Measurements from ENCODE around the gene MSRB3. TPM values are rescaled to one million over a fixed set of nuclear protein-coding genes. Genes with fewer than 3 reads are reported as not detected.
A peak's percentile ranks its signal among the peaks of the same experiment; 100 is the strongest.

The MSRB3 gene
- total RNA-seq, 1 donor from 2014 or later, result 21.4 TPM

DNA sequence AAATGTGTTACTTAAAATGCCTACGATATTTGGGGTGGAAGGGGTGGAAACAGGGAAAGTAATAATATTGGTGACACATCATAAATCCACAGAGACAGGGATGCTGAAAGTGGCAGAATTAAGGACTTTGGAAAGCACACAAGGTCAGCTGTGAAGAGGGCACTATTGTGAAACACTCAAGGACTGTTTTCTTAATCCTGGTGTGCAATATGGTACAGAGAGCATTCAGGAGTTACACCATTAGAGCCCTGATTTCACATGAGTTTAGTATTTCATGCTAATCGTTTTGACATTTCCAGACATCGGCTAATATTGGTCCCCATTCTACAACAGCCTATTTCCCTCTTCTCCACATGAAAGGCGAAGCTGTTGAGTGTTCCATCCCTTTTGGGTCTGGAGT is 219.2 kb downstream of the MSRB3 start:
- DNase-seq (ENCODE audit: low read depth), result peak; percentile 51

- no peak for DNase-seq (ENCODE audit: low read depth)
Observed at GRCh38 chr12:65499167-65499566, 220.7 kb downstream of the MSRB3 start.

- DNase-seq (ENCODE audit: low read depth), result no peak
Observed at GRCh38 chr12:65500091-65500900, 221.8 kb downstream of the MSRB3 start.

- DNase-seq (ENCODE audit: low read depth), result no peak
Observed at GRCh38 chr12:65501093-65501621, 222.7 kb downstream of the MSRB3 start.

GRCh38 chr12:65501935-65502334 is 223.5 kb downstream of the MSRB3 start:
- no peak for DNase-seq (ENCODE audit: low read depth)

GRCh38 chr12:65504417-65504816 is 225.9 kb downstream of the MSRB3 start:
- DNase-seq (ENCODE audit: low read depth), result no peak

DNA sequence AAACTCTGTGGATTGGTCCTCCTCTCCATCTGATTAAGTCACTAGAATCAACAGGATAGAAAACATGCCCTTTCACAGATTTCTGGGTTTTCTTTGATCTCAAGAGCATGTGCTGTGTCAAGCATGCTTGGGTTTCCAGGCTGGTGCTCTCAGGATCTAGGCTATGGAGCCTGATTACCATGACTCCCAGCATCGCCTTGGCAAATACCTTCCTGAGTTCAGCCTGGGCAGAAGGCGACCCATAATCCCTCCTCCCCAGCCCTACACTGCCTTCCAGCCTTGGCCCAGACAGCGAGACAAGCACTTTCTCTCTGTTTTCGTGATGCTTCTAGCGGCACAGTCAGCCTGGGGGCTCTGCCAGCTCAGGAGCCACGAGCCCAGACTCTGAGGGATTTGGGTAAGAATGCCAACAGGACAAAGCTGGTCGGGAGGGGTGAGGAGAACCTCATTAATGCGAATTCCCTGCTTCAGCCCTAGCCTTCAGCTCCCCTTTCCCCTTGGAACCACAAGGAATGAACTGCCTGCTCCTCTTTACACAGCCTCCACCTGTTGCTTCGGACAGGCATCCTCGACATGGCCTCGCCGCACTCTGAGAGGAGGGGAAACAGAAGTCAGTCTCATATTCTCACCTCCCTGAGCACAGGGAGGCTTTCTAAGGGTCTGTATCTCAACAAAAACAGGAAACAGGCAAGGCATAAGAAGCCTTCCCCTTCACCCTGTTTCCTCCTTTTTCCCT is 227.1 kb downstream of the MSRB3 start:
- DNase-seq (ENCODE audit: low read depth), result peak; percentile 61

DNA sequence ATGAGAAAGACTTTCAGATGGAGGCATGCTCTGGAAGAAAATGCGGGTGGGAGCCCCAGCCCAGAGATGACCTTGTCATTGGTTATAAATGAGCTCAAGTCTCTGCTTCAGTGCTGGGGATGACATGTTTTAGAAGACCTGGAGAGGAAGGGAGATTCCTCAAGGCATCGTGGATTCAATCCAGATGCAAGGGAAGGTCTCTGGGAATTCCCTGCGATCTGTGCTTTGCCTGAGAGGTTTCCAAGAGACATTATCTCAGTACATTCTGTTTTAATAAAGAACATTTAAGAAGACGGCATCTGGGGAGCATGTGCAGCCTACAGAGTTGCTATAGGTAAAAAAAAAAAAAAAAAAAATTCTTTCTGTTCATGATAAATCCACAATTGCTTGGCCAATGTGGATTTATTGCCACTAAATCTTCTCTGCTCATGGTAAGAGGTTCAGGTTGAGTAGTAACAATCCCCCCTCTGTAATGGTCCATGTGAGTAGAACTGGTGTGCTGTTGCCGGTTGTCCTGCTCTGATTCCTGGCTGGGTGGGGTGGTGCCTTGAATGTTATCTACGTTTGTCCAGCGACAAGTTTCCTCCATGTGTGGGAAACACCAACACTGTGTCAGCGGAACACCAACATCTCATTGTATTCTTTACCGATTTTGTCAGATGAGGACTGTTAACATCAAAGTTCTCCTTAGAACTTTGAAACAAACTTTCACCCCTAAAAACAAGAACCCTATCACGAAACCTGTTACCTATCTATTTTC is 230.0 kb downstream of the MSRB3 start:
- no peak for DNase-seq (ENCODE audit: low read depth)

GRCh38 chr12:65510007-65510406 is 231.5 kb downstream of the MSRB3 start:
- no peak for DNase-seq (ENCODE audit: low read depth)

- DNase-seq (ENCODE audit: low read depth), result no peak
Observed at GRCh38 chr12:65510584-65511050, 232.1 kb downstream of the MSRB3 start.

DNA sequence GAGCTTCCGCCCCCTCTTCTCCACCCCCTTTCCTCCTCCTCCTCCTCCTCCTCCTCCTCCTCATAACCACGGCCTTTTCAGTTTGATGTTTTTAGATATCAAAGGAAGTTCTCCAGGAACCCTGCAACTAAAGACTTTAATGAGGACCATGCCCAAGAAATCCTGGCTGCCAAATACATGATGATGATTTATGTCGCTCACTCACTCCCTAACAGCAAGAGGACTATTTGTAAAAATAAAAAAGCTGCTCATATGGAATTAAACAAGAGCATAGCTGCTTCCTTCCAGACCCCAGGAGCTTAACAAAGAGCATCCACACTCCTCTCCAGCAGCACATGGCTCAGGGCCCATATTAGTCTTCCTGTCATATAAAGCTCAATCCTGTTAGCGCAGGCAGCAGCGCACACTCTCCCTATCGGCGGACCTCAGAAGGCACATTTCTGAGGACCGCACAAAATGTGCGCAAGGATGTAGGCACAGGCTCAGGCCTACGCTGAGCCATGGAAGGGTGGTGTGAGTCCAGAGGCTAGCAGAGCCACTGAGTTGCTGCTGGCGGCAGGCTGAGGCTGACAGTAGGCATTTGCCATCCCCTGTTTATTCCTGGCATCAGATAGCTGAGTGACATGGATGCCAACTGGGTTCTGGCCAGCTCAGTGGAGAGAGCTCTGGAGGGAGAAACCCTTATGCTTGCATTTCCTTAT is 232.8 kb downstream of the MSRB3 start:
- DNase-seq (ENCODE audit: low read depth), result no peak

DNA sequence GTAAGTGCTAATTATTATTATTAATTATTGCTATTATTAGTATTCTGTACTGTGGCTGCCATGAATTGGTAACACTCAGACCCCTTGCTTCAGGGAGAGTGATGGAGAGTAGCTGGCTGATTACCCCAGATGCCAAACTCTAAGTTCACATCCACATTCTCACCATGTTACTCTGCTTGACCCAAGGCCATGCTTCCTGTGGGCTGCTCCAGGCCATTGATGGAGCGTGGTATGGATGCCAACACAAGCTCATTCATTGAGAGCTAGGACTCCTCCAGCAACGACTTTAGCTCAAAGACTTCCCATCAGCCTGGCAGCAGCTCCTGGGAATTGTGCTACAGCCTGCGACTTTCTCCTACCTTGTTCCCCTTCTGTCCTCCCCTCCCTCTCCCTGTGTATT is 233.4 kb downstream of the MSRB3 start:
- DNase-seq (ENCODE audit: low read depth), result no peak

Other genes with a start within 250 kb of the MSRB3 start
- gene WIF1, start 157.4 kb upstream of the MSRB3 start, total RNA-seq, result not detected in 2 replicates
- gene LEMD3, start 109.1 kb upstream of the MSRB3 start, total RNA-seq, result 32.6 and 36.2 TPM in 2 replicates

Measured in renal cortical epithelial cell (primary cell).